Left renal cortex interstitium (tissue), 4 donors: ENCODE results near the gene FUT8. TPM values are rescaled to one million over a fixed set of nuclear protein-coding genes. Genes with fewer than 3 reads are reported as not detected.

Source experiments
- DNase-seq, 4 donors: peaks; one replicate each; pipeline ENCODE4 v3.0.0-alpha.2; 2013; ENCODE audit warnings: low read depth in 4 of 4, low spot score in 2 of 4, missing footprints in 1 of 4
- polyA plus RNA-seq, 4 donors: library from polyadenylated mRNA; unstranded; fragments of 120-200 nt; gene quantifications; one replicate each; pipeline ENCODE4 v1.2.1, GENCODE V29; 2013; ENCODE audit not compliant: insufficient read length in 4 of 4

Gene FUT8
- polyA plus RNA-seq, 4 donors, result 14.8 to 22.0 (median 18.7) TPM

DNA sequence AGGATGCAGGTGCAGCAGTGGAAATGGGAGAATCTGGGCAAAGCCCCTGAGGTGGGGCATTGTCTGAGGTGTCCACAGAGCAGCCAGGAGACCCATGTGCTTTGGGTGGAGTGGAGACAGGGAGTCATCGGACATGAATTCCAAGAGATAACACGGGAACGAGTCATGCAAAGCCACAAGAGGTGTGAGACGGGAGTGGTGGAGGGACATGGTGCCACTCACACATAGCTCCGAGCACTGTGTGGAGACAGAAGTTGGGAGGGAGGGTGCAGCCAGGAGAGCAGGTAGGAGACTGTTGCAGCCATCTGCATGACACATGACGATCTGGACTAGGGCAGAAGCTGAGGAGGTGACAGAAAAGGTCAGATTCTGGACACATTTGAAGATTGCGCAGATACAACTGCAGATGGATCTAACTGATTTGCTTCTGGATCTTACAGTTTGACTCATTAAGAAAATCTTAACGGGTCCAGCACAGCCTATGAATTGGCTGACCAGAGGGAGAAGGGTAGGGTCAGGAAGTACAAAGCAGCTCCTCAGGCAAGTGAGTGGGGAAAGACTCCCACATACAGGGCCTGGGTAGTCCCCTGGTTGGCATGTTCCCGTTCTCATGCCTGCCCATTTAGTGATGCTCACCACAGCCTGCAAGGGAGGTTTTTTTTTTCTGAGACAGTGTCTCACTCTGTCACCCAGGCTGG is 379.8 kb downstream of the FUT8 start:
- DNase-seq, result no peak
